Gastroesophageal sphincter (tissue), 4 donors: ENCODE measurements around the gene MPL. TPM values are rescaled to one million over a fixed set of nuclear protein-coding genes. Genes with fewer than 3 reads are reported as not detected.

Experiments used
- ATAC-seq: fragments of 150-250 bp; one replicate; pipeline ENCODE4 v1.9.1; 2016; ENCODE audit warnings: mild to moderate bottlenecking, moderate library complexity
- H3K27ac ChIP-seq, 4 donors: fragments of 200-600 bp; sonication (generic) in 3 of 4; 1 replicate in 3 of 4; 2 replicates in 1 of 4; pipeline ENCODE4 v1.5.1; 2016 to 2019
- H3K27me3 ChIP-seq: fragments of 200-600 bp; sonication (generic); one replicate; pipeline ENCODE4 v1.5.1; 2019
- H3K36me3 ChIP-seq, 2 donors: fragments of 200-600 bp; sonication (generic); one replicate each; pipeline ENCODE4 v1.5.1; 2019; ENCODE audit warnings: control low read depth in 1 of 2
- H3K4me1 ChIP-seq, 3 donors: fragments of 200-600 bp; sonication (generic); 1 replicate in 2 of 3; 2 replicates in 1 of 3; pipeline ENCODE4 v1.5.1; 2016 to 2019; ENCODE audit warnings: control low read depth in 2 of 3
- H3K4me3 ChIP-seq, 2 donors: fragments of 200-600 bp; sonication (generic); one replicate each; pipeline ENCODE4 v1.5.1; 2019; ENCODE audit warnings: mild to moderate bottlenecking in 1 of 2, moderate library complexity in 1 of 2
- H3K9me3 ChIP-seq, 3 donors: fragments of 200-600 bp; sonication (generic); one replicate each; pipeline ENCODE4 v1.5.1; 2017 to 2019; ENCODE audit warnings: control low read depth in 2 of 3
- CTCF ChIP-seq, 4 experiments: fragments of 200-600 bp in 2 of 4; fragments of 450-650 bp in 2 of 4; sonication (generic) in 1 of 4; IDR thresholded peaks; one replicate each; pipeline ENCODE4 v1.5.1; 2017 to 2019; ENCODE audit warnings: antibody characterized with exemption in 4 of 4, mild to moderate bottlenecking in 2 of 4, moderate library complexity in 2 of 4
- EP300 ChIP-seq: sonication (generic); formaldehyde crosslinking; IDR thresholded peaks from one replicate; pipeline ENCODE4 v1.6.1; 2017; ENCODE audit warnings: antibody characterized with exemption, mild to moderate bottlenecking
- POLR2A ChIP-seq, 2 donors: fragments of 450-650 bp; IDR thresholded peaks; one replicate each; pipeline ENCODE4 v1.6.1; 2017; ENCODE audit warnings: antibody characterized with exemption in 2 of 2, mild to moderate bottlenecking in 2 of 2, moderate library complexity in 1 of 2
- POLR2AphosphoS5 ChIP-seq: sonication (generic); formaldehyde crosslinking; IDR thresholded peaks from one replicate; pipeline ENCODE4 v1.6.1; 2017; ENCODE audit warnings: antibody characterized with exemption
- WGBS, 2 donors: methylation state at CpG; one replicate each; pipeline ENCODE4 v1.1.5; 2018; ENCODE audit warnings: low coverage in 1 of 2; 5-methylcytosine and 5-hydroxymethylcytosine counted together
- total RNA-seq, 4 donors: library from RNA; depleted of rRNA; stranded (reverse); fragments of >200 nt; gene quantifications; one replicate each; pipeline ENCODE4 v1.1.0, GENCODE V29; 2016

MPL gene
- total RNA-seq, 4 donors from 2014 or later: 0.27 to 1.1 TPM; not detected in 2

DNA sequence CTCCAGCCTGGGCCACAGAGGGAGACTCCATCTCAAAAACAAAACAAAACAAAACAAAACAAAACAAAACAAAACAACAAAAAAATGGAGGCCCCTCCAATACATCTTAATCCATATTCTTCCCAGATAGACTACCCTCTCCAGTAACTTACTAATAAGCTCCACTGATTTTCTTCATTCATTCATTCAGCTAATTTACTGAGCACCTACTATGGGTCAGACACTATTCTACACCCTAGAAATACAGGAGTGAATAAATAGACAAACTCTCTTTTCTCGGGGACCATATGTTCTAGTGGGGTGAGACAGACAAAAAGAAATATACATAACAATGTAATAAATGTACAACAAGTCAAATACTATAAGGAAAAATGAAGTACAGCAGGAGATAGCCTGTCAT, 13.4 kb downstream of the MPL start:
- H3K36me3 ChIP-seq: no peaks in the 10 kb centered on the region
- H3K4me1 ChIP-seq: peaks cover 0 to 25% (median 0%) of the 10 kb centered on the region in 3 donors
- TF ChIP-seq POLR2AphosphoS5 (no peak), POLR2A (IDR thresholded peaks at IDR 0.05) (no peak), EP300 (no peak), CTCF (IDR thresholded peaks at IDR 0.05) (no peak)
- H3K9me3 ChIP-seq: no peaks in the 10 kb centered on the region
- no peak overlapping the region for H3K4me3 ChIP-seq
- 75% methylated on average over 1 of the region's 1 CpG; no CpG with 5 or more reads in 1 of the 2 donors for WGBS, 2 donors
- peak overlapping the region in 3 of 4 donors; percentile 29 to 92 (median 86) for H3K27ac ChIP-seq
- no peak for ATAC-seq
- H3K27me3 ChIP-seq: no peaks in the 10 kb centered on the region

DNA sequence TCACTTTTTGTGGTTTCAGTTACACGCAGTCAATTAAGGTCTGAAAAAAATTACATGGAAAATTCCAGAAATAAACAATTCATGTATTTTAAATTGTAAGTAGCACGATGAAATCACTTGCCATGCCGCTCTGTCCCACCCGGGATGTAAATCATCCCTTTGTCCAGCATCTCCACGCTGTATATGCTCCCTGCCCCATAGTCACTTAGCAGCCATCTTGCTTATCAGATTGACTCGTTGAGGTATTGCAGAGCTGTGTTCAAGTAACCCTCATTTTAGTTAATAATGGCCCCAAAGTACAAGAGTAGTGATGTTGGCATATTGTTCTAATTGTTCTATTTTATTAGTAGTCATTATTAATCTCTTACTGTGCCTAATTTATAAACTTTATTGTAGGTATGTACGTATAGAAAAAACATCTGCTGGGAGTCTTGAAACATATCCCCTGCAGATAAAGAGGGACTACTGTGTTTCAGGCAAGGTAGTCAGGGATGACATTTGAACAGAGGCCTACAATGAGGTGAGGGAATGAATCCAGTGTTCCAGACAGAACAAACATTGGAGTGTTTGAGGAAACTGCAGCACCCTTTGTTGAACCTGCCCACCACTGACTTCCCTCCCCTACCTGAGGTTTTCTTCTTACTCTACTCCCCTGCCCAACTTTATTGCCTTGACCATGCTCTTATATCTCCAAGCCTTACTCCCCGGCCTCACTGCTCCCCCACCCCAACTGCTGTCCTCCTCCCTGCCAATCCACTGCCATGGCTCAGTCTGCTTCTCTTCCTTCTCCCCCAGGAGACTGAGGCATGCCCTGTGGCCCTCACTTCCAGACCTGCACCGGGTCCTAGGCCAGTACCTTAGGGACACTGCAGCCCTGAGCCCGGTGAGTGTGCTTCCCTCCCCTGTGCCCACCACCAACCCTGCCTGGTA, 14.1 kb downstream of the MPL start:
- 79 to 83% methylated on average over 9 of the region's 10 CpGs for WGBS, 2 donors
- no peak for TF ChIP-seq POLR2A (IDR thresholded peaks at IDR 0.05)
- no peak for TF ChIP-seq EP300
- TF ChIP-seq CTCF (IDR thresholded peaks at IDR 0.05): no peak
- TF ChIP-seq POLR2AphosphoS5: no peak
- Histone ChIP-seq H3K9me3 (no peaks in the 10 kb centered on the region), H3K4me1 (peaks cover 0 to 25% (median 0%) of the 10 kb centered on the region in 3 donors), H3K36me3 (no peaks in the 10 kb centered on the region), H3K27me3 (no peaks in the 10 kb centered on the region), H3K27ac (peak overlapping the region in 2 of 4 donors; percentile 29 to 92), H3K4me3 (no peak overlapping the region)
- ATAC-seq: no peak

DNA sequence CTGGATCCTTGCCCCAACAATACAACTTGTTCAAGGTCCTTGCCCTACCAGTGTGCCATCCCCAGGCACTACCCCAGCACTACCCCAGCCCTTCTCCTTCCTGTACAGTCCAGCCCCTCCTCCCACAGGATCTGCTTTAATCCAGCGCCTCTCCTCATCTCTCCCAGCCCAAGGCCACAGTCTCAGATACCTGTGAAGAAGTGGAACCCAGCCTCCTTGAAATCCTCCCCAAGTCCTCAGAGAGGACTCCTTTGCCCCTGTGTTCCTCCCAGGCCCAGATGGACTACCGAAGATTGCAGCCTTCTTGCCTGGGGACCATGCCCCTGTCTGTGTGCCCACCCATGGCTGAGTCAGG, 14.7 kb downstream of the MPL start:
- Histone ChIP-seq H3K4me1 (peaks cover 0 to 29% (median 0%) of the 10 kb centered on the region in 3 donors), H3K27ac (no peak overlapping the region), H3K4me3 (no peak overlapping the region), H3K27me3 (no peaks in the 10 kb centered on the region), H3K9me3 (no peaks in the 10 kb centered on the region), H3K36me3 (no peaks in the 10 kb centered on the region)
- WGBS, 2 donors: 92 to 100% methylated on average over 1 to 2 of the region's 2 CpGs
- ATAC-seq: no peak
- TF ChIP-seq POLR2A (IDR thresholded peaks at IDR 0.05): no peak
- no peak for TF ChIP-seq EP300
- no peak for TF ChIP-seq POLR2AphosphoS5
- no peak for TF ChIP-seq CTCF (IDR thresholded peaks at IDR 0.05)

DNA sequence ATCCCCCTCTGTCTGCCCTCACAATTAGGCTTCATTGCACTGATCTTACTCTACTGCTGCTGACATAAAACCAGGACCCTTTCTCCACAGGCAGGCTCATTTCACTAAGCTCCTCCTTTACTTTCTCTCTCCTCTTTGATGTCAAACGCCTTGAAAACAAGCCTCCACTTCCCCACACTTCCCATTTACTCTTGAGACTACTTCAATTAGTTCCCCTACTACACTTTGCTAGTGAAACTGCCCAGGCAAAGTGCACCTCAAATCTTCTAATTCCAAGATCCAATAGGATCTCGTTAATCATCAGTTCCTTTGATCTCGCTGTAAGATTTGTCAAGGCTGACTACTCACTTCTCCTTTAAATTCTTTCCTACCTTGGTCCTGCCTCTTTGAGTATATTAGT, 15.3 kb downstream of the MPL start:
- no peak for TF ChIP-seq EP300
- no peak for TF ChIP-seq POLR2AphosphoS5
- TF ChIP-seq CTCF (IDR thresholded peaks at IDR 0.05): no peak
- TF ChIP-seq POLR2A (IDR thresholded peaks at IDR 0.05): no peak
- Histone ChIP-seq H3K4me1 (peaks cover 0 to 34% (median 0%) of the 10 kb centered on the region in 3 donors), H3K4me3 (no peak overlapping the region), H3K27ac (no peak overlapping the region), H3K9me3 (no peaks in the 10 kb centered on the region), H3K27me3 (no peaks in the 10 kb centered on the region), H3K36me3 (no peaks in the 10 kb centered on the region)
- WGBS, 2 donors: 57 to 68% methylated on average over 3 of the region's 3 CpGs
- ATAC-seq: no peak

GRCh38 chr1:43354471-43354870, 16.9 kb downstream of the MPL start:
- no peaks in the 10 kb centered on the region for H3K36me3 ChIP-seq
- H3K4me3 ChIP-seq: no peak overlapping the region
- TF ChIP-seq POLR2A (IDR thresholded peaks at IDR 0.05): no peak
- TF ChIP-seq POLR2AphosphoS5: no peak
- TF ChIP-seq CTCF (IDR thresholded peaks at IDR 0.05): no peak
- no peak for TF ChIP-seq EP300
- WGBS, 2 donors: 45 to 76% methylated on average over 1 to 2 of the region's 2 CpGs
- ATAC-seq: no peak
- no peaks in the 10 kb centered on the region for H3K9me3 ChIP-seq
- H3K27me3 ChIP-seq: no peaks in the 10 kb centered on the region
- H3K27ac ChIP-seq: no peak overlapping the region
- peaks cover 0 to 31% (median 5%) of the 10 kb centered on the region in 3 donors for H3K4me1 ChIP-seq
